Myocyte (in vitro differentiated cells): Measurements from ENCODE around the gene PES1. TPM values are rescaled to one million over a fixed set of nuclear protein-coding genes. Genes with fewer than 3 reads are reported as not detected.
A peak's percentile ranks its signal among the peaks of the same experiment; 100 is the strongest.
"Not testable (repeated sequence)": the region's sequence is repeated elsewhere in the genome, so short reads cannot be mapped to it uniquely, and the experiment has no call there.

Experiments used
- DNase-seq: peaks from one replicate; pipeline ENCODE4 v3.0.0-alpha.2; 2012; ENCODE audit warnings: low read depth
- polyA plus RNA-seq: library from polyadenylated mRNA; unstranded; fragments of >200 nt; gene quantifications from one replicate; pipeline ENCODE4 v1.2.1, GENCODE V29; 2012; ENCODE audit warnings: missing spikeins
- total RNA-seq: library from RNA; depleted of rRNA; stranded (reverse); fragments of >200 nt; gene quantifications from 2 replicates; pipeline ENCODE4 v1.2.3, GENCODE V29; 2014

The PES1 gene
- total RNA-seq, result 56.1 and 69.8 TPM in 2 replicates
- 58.5 TPM for polyA plus RNA-seq

- peak; percentile 99 for DNase-seq
Measured at GRCh38 chr22:30591588-30592359, at the start of gene PES1. Gene PES1, minus strand, starts transcription at chr22:30591910. Its CDS starts 77 bp downstream, at chr22:30591833.

GRCh38 chr22:30640839-30641430 lies 49.2 kb upstream of the PES1 start:
- peak; percentile 69 for DNase-seq

- DNase-seq, result no peak
Measured at GRCh38 chr22:30640361-30640760, 48.7 kb upstream of the PES1 start.

- no peak for DNase-seq
Measured at GRCh38 chr22:30637701-30638114, 46.0 kb upstream of the PES1 start.

GRCh38 chr22:30636226-30637077 lies 44.7 kb upstream of the PES1 start:
- peak; percentile 31 for DNase-seq

GRCh38 chr22:30635273-30636225 lies 43.8 kb upstream of the PES1 start, which contains the start of gene SLC35E4:
Gene SLC35E4, plus strand, starts transcription at chr22:30635781. Its CDS starts 670 bp downstream, at chr22:30636451.
- peak; percentile 91 for DNase-seq

GRCh38 chr22:30634471-30635233 lies 42.9 kb upstream of the PES1 start:
- peak; percentile 87 for DNase-seq

- DNase-seq, result not testable (repeated sequence)
Measured at GRCh38 chr22:30631469-30631868, 39.8 kb upstream of the PES1 start.

- DNase-seq, result no peak
Measured at GRCh38 chr22:30628491-30628890, 36.8 kb upstream of the PES1 start.

- no peak for DNase-seq
Measured at GRCh38 chr22:30627471-30627870, 35.8 kb upstream of the PES1 start.

- no peak for DNase-seq
Measured at GRCh38 chr22:30626413-30626812, 34.7 kb upstream of the PES1 start.

GRCh38 chr22:30619909-30620308 lies 28.2 kb upstream of the PES1 start:
- DNase-seq, result not testable (repeated sequence)

- DNase-seq, result no peak
Measured at GRCh38 chr22:30617819-30618218, 26.1 kb upstream of the PES1 start.

- no peak for DNase-seq
Measured at GRCh38 chr22:30615543-30615954, 23.8 kb upstream of the PES1 start.

- no peak for DNase-seq
Measured at GRCh38 chr22:30614879-30615278, 23.2 kb upstream of the PES1 start.

GRCh38 chr22:30614268-30614667 lies 22.6 kb upstream of the PES1 start:
- DNase-seq, result no peak

- no peak for DNase-seq
Measured at GRCh38 chr22:30612789-30613188, 21.1 kb upstream of the PES1 start.

GRCh38 chr22:30611197-30611596 lies 19.5 kb upstream of the PES1 start:
- no peak for DNase-seq

- no peak for DNase-seq
Measured at GRCh38 chr22:30610299-30610698, 18.6 kb upstream of the PES1 start.
